SK-N-SH (cell line): Measurements from ENCODE around the gene ARHGAP42. TPM values are rescaled to one million over a fixed set of nuclear protein-coding genes. Genes with fewer than 3 reads are reported as not detected.

Experiments used
- CTCF ChIA-PET: fragments of 300-600, 350-600 bp; formaldehyde crosslinking; extraction: SDS; loops from one replicate; lab custom pipeline; 2021; lab: Yijun Ruan, JAX
- POLR2A ChIA-PET: fragments of 350-600 bp; sonication (Branson Sonifier 250); formaldehyde crosslinking; extraction: SDS; loops from one replicate; lab custom pipeline; 2020; ENCODE audit warnings: antibody characterized with exemption, inconsistent platforms; lab: Yijun Ruan, JAX
- DNase-seq: peaks from one replicate; pipeline ENCODE4 v3.0.0; 2012
- H2AFZ ChIP-seq: fragments of 200-600 bp; sonication (generic); 2 replicates; pipeline ENCODE4 v1.8.1; 2016; ENCODE audit warnings: antibody characterized with exemption, mild to moderate bottlenecking, low read depth
- H3F3A ChIP-seq: fragments of 200-600 bp; sonication (generic); replicated peaks from 2 replicates; pipeline ENCODE3; 2016; ENCODE audit warnings: antibody characterized with exemption, mild to moderate bottlenecking; ENCODE audit not compliant: insufficient read depth
- H3K27ac ChIP-seq, 2 experiments: fragments of 200-500 bp in 1 of 2; fragments of 200-600 bp in 1 of 2; sonication (Bioruptor generic) in 1 of 2; sonication (generic), shearing (Covaris generic) in 1 of 2; 2 replicates each; pipeline versions ENCODE4 v1.5.1 to v1.6.1; 2014 to 2016; ENCODE audit warnings: low read depth in 2 of 2, inconsistent platforms in 1 of 2, low read length in 1 of 2, mild to moderate bottlenecking in 1 of 2, mixed read lengths in 1 of 2
- H3K27me3 ChIP-seq: fragments of 200-600 bp; sonication (generic), shearing (Covaris generic); 2 replicates; pipeline ENCODE4 v1.6.1; 2016; ENCODE audit warnings: mixed run types; ENCODE audit not compliant: insufficient read depth
- H3K36me3 ChIP-seq, 2 experiments: fragments of 200-500 bp in 1 of 2; fragments of 200-600 bp in 1 of 2; sonication (Bioruptor generic) in 1 of 2; sonication (generic) in 1 of 2; replicated peaks in 1 of 2; 2 replicates each; pipeline versions ENCODE3 to v1.5.1; 2014 to 2016; ENCODE audit warnings: low read length in 1 of 2, mild to moderate bottlenecking in 1 of 2; ENCODE audit not compliant: insufficient read depth in 2 of 2, control insufficient read depth in 1 of 2
- H3K4me1 ChIP-seq, 2 experiments: fragments of 200-500 bp in 1 of 2; fragments of 200-600 bp in 1 of 2; sonication (Bioruptor generic) in 1 of 2; sonication (generic), shearing (Covaris generic) in 1 of 2; 2 replicates each; pipeline versions ENCODE4 v1.5.1 to v1.6.1; 2014 to 2016; ENCODE audit warnings: low read depth in 1 of 2, low read length in 1 of 2, mixed run types in 1 of 2; ENCODE audit not compliant: insufficient read depth in 2 of 2, control insufficient read depth in 1 of 2
- H3K4me2 ChIP-seq: fragments of 200-600 bp; sonication (generic), shearing (Covaris generic); 2 replicates; pipeline ENCODE4 v1.6.1; 2017; ENCODE audit warnings: mixed run types
- H3K4me3 ChIP-seq, 2 experiments: fragments of 200-500 bp in 1 of 2; fragments of 200-600 bp in 1 of 2; sonication (Bioruptor generic) in 1 of 2; sonication (generic), shearing (Covaris generic) in 1 of 2; 2 replicates each; pipeline versions ENCODE4 v1.5.1 to v1.8.1; 2014 to 2016; ENCODE audit warnings: low read depth in 2 of 2, inconsistent platforms in 1 of 2, low read length in 1 of 2, mild to moderate bottlenecking in 1 of 2, mixed read lengths in 1 of 2, moderate library complexity in 1 of 2
- H3K79me2 ChIP-seq: fragments of 200-600 bp; sonication (generic); 2 replicates; pipeline ENCODE4 v1.8.1; 2017; ENCODE audit warnings: mild to moderate bottlenecking; ENCODE audit not compliant: insufficient read depth
- H3K9ac ChIP-seq: fragments of 200-600 bp; sonication (generic); 2 replicates; pipeline ENCODE4 v1.6.1; 2017; ENCODE audit warnings: mixed run types
- H3K9me2 ChIP-seq: fragments of 200-600 bp; sonication (generic); 2 replicates; pipeline ENCODE4 v1.6.1; 2017; ENCODE audit warnings: mixed run types
- H3K9me3 ChIP-seq: fragments of 200-600 bp; sonication (generic); 2 replicates; pipeline ENCODE4 v1.6.1; 2017; ENCODE audit warnings: mixed run types, mild to moderate bottlenecking, moderate library complexity
- H4K20me1 ChIP-seq: fragments of 200-600 bp; sonication (generic); 2 replicates; pipeline ENCODE4 v1.6.1; 2017; ENCODE audit warnings: mild to moderate bottlenecking, mixed run types; ENCODE audit not compliant: insufficient read depth
- EP300 ChIP-seq, 2 experiments: IDR thresholded peaks; 2 replicates each; pipeline versions ENCODE4 v1.4.0 to v1.6.1; 2012; ENCODE audit warnings: borderline replicate concordance in 1 of 2, low read depth in 1 of 2, low read length in 1 of 2
- EZH2phosphoT487 ChIP-seq: fragments of 200-600 bp; sonication (generic); IDR thresholded peaks from 2 replicates; pipeline ENCODE4 v1.6.1; 2017; ENCODE audit warnings: low read depth, mixed run types, mild to moderate bottlenecking, antibody characterized with exemption, moderate library complexity, borderline replicate concordance
- FOSL2 ChIP-seq: IDR thresholded peaks from 2 replicates; pipeline ENCODE4 v1.4.0; 2012; ENCODE audit warnings: low read depth, mild to moderate bottlenecking, moderate library complexity, borderline replicate concordance
- FOXJ3 ChIP-seq: sonication (generic); formaldehyde crosslinking; IDR thresholded peaks from 2 replicates; pipeline ENCODE4 v1.5.1; 2020; ENCODE audit warnings: mild to moderate bottlenecking, missing genetic modification reagents
- FOXM1 ChIP-seq: IDR thresholded peaks from 2 replicates; pipeline ENCODE4 v1.4.0; 2012; ENCODE audit warnings: low read depth, mild to moderate bottlenecking
- GATA2 ChIP-seq: sonication (generic); formaldehyde crosslinking; IDR thresholded peaks from 2 replicates; pipeline ENCODE4 v1.5.0; 2020; ENCODE audit warnings: mild to moderate bottlenecking, missing genetic modification reagents
- MEF2A ChIP-seq: IDR thresholded peaks from 2 replicates; pipeline ENCODE4 v1.4.0; 2012; ENCODE audit warnings: low read depth, borderline replicate concordance
- MXI1 ChIP-seq: IDR thresholded peaks from 2 replicates; pipeline ENCODE4 v1.6.1; 2012; ENCODE audit warnings: mild to moderate bottlenecking, low read depth, low read length, improper control_type of control experiment
- NRF1 ChIP-seq: IDR thresholded peaks from 2 replicates; pipeline ENCODE4 v1.6.1; 2012; ENCODE audit warnings: low read depth, mild to moderate bottlenecking, low read length
- PBX3 ChIP-seq: IDR thresholded peaks from 2 replicates; pipeline ENCODE4; 2012
- POLR2AphosphoS5 ChIP-seq: IDR thresholded peaks from 2 replicates; pipeline ENCODE4 v1.6.1; 2012; ENCODE audit warnings: low read depth, low read length
- RAD21 ChIP-seq: IDR thresholded peaks from 2 replicates; pipeline ENCODE4 v1.6.1; 2012; ENCODE audit warnings: mild to moderate bottlenecking, low read length
- REST ChIP-seq: IDR thresholded peaks from 2 replicates; pipeline ENCODE4 v1.6.1; 2012; ENCODE audit warnings: mild to moderate bottlenecking, low read depth, low read length, moderate library complexity
- RXRA ChIP-seq: IDR thresholded peaks from 2 replicates; pipeline ENCODE4 v1.4.0; 2012; ENCODE audit warnings: low read depth, mild to moderate bottlenecking, borderline replicate concordance
- TCF12 ChIP-seq: IDR thresholded peaks from 2 replicates; pipeline ENCODE4 v1.4.0; 2012
- USF1 ChIP-seq: IDR thresholded peaks from 2 replicates; pipeline ENCODE4 v1.4.0; 2012; ENCODE audit warnings: low read depth, borderline replicate concordance
- USF2 ChIP-seq: fragments of 150-350 bp; IDR thresholded peaks from 2 replicates; pipeline ENCODE4 v1.6.1; 2017; ENCODE audit warnings: antibody characterized with exemption, low read length, low read depth, borderline replicate concordance
- YY1 ChIP-seq: IDR thresholded peaks from 2 replicates; pipeline ENCODE4 v1.4.0; 2012; ENCODE audit warnings: low read depth, mild to moderate bottlenecking
- WGBS: methylation state at CpG from one replicate; pipeline ENCODE4 v1.1.6; 2017; ENCODE audit warnings: low lambda C conversion rate; 5-methylcytosine and 5-hydroxymethylcytosine counted together
- polyA plus RNA-seq, 3 experiments: library from polyadenylated mRNA; depleted of rRNA; stranded (reverse); fragments of >200 nt; gene quantifications; 2 replicates each; pipeline ENCODE4 v1.2.3, GENCODE V29; 2012

ARHGAP42 gene
- polyA plus RNA-seq, 1 of the 3 experiments (the other 2 are of a cell fraction): 0.02 TPM

GRCh38 chr11:100793525-100793924, 106.4 kb downstream of the ARHGAP42 start:
- Histone ChIP-seq H3K4me3 (no peak overlapping the region), H3K9me2 (no peaks in the 10 kb centered on the region), H3K4me2 (no peak overlapping the region), H3K36me3 (no peaks in the 10 kb centered on the region), H3K79me2 (no peaks in the 10 kb centered on the region), H3K4me1 (no peaks in the 10 kb centered on the region), H3K27me3 (no peaks in the 10 kb centered on the region), H4K20me1 (no peaks in the 10 kb centered on the region), H2AFZ (no peak overlapping the region), H3F3A (no peaks in the 10 kb centered on the region), H3K9me3 (no peaks in the 10 kb centered on the region), H3K27ac (no peak overlapping the region), H3K9ac (no peak overlapping the region)
- CTCF ChIA-PET: no interaction called here
- no peak for DNase-seq
- POLR2A ChIA-PET: no interaction called here
- 26% methylated on average over 2 of the region's 2 CpGs for WGBS
- no peak for TF ChIP-seq EZH2phosphoT487

GRCh38 chr11:100794446-100794845, 107.4 kb downstream of the ARHGAP42 start:
- no peak overlapping the region for H3K4me2 ChIP-seq
- 13% methylated on average over 2 of the region's 2 CpGs for WGBS
- H3F3A ChIP-seq: no peaks in the 10 kb centered on the region
- no peaks in the 10 kb centered on the region for H3K79me2 ChIP-seq
- no peaks in the 10 kb centered on the region for H3K27me3 ChIP-seq
- H4K20me1 ChIP-seq: no peaks in the 10 kb centered on the region
- no peak overlapping the region for H3K9ac ChIP-seq
- no peak overlapping the region for H2AFZ ChIP-seq
- no peak overlapping the region for H3K4me3 ChIP-seq
- H3K4me1 ChIP-seq: no peaks in the 10 kb centered on the region
- ChIA-PET POLR2A (no interaction called here), CTCF (no interaction called here)
- DNase-seq: no peak
- H3K9me2 ChIP-seq: no peaks in the 10 kb centered on the region
- no peaks in the 10 kb centered on the region for H3K36me3 ChIP-seq
- no peaks in the 10 kb centered on the region for H3K9me3 ChIP-seq
- TF ChIP-seq USF2 (no peak), POLR2AphosphoS5 (no peak)
- no peak overlapping the region for H3K27ac ChIP-seq

GRCh38 chr11:100799445-100799844, 112.4 kb downstream of the ARHGAP42 start:
- Histone ChIP-seq H2AFZ (no peak overlapping the region), H4K20me1 (no peaks in the 10 kb centered on the region), H3K79me2 (no peaks in the 10 kb centered on the region), H3K27me3 (no peaks in the 10 kb centered on the region), H3K36me3 (no peaks in the 10 kb centered on the region), H3K9me2 (no peaks in the 10 kb centered on the region), H3K9me3 (no peaks in the 10 kb centered on the region), H3K4me3 (no peak overlapping the region), H3K9ac (no peak overlapping the region), H3K4me1 (no peaks in the 10 kb centered on the region), H3F3A (no peaks in the 10 kb centered on the region), H3K27ac (no peak overlapping the region), H3K4me2 (no peak overlapping the region)
- 8% methylated on average over 3 of the region's 3 CpGs for WGBS
- ChIA-PET POLR2A (no interaction called here), CTCF (no interaction called here)
- no peak for DNase-seq
- TF ChIP-seq MXI1 (no peak), RXRA (no peak), EZH2phosphoT487 (no peak), REST (no peak), FOXJ3 (CRISPR knock-in tag) (no peak), MEF2A (no peak), FOXM1 (no peak), FOSL2 (no peak), TCF12 (no peak), PBX3 (no peak), EP300 (IDR thresholded peaks at IDR 0.05; ENCODE audit: borderline replicate concordance in 1 of 2, low read depth in 1 of 2, low read length in 1 of 2) (no peak), USF1 (no peak), YY1 (no peak), RAD21 (no peak), GATA2 (CRISPR knock-in tag) (no peak), NRF1 (no peak)
